Measurements from ENCODE around the gene ZNF846.

The ZNF846 gene

GRCh38 chr19:9808855-9809824 lies 40.6 kb upstream of the ZNF846 start:
- ChIA-PET CTCF (interaction anchor here (0.7 to 1.8 kb wide), 4 partner anchors 13 to 140 kb away, joined by 3 to 6 read pairs (median 3); partner anchors contain the start of gene PIN1), POLR2A (interaction anchor here (1.0 kb wide), 2 partner anchors 9 to 10 kb away, joined by 3 read pairs; partner anchors contain the start of gene FBXL12)

More at GRCh38 chr19:9808855-9809824, 40.6 kb upstream of the ZNF846 start:
- H3K27ac ChIP-seq (ENCODE audit: extremely low read depth, low read depth, low read length): no peak overlapping the region
- peaks cover 35 to 55% of the 10 kb centered on the region in 2 experiments; a peak in 2 of 3 replicates for H3K36me3 ChIP-seq (ENCODE audit: control insufficient read depth in 2 of 2, insufficient read depth in 1 of 2, low read length in 2 of 2)
- TF ChIP-seq MEIS1 (CRISPR knock-in tag; IDR thresholded peaks at IDR 0.05; ENCODE audit: borderline replicate concordance): no peak
- TF ChIP-seq BCL11A (tag by site-specific recombination; IDR thresholded peaks at IDR 0.05; ENCODE audit: low read depth): no peak
- TF ChIP-seq PRDM10 (tag by site-specific recombination; IDR thresholded peaks at IDR 0.05): no peak
- TF ChIP-seq ZNF76 (tag by site-specific recombination; IDR thresholded peaks at IDR 0.05; ENCODE audit: borderline replicate concordance, low read depth): no peak
- TF ChIP-seq ZNF37A (tag by site-specific recombination; IDR thresholded peaks at IDR 0.05): no peak
- no peak for TF ChIP-seq ZBTB20 (tag by site-specific recombination; IDR thresholded peaks at IDR 0.05)
- TF ChIP-seq ZNF23 (tag by site-specific recombination; IDR thresholded peaks at IDR 0.05; ENCODE audit: borderline replicate concordance): no peak
- no peak for TF ChIP-seq HOXA7 (CRISPR knock-in tag; IDR thresholded peaks at IDR 0.05; ENCODE audit: borderline replicate concordance)
- TF ChIP-seq ZNF830 (tag by site-specific recombination; IDR thresholded peaks at IDR 0.05; ENCODE audit: low read depth): no peak
- no peak for TF ChIP-seq ZNF133 (tag by site-specific recombination; IDR thresholded peaks at IDR 0.05)
- TF ChIP-seq, protein P1, sequence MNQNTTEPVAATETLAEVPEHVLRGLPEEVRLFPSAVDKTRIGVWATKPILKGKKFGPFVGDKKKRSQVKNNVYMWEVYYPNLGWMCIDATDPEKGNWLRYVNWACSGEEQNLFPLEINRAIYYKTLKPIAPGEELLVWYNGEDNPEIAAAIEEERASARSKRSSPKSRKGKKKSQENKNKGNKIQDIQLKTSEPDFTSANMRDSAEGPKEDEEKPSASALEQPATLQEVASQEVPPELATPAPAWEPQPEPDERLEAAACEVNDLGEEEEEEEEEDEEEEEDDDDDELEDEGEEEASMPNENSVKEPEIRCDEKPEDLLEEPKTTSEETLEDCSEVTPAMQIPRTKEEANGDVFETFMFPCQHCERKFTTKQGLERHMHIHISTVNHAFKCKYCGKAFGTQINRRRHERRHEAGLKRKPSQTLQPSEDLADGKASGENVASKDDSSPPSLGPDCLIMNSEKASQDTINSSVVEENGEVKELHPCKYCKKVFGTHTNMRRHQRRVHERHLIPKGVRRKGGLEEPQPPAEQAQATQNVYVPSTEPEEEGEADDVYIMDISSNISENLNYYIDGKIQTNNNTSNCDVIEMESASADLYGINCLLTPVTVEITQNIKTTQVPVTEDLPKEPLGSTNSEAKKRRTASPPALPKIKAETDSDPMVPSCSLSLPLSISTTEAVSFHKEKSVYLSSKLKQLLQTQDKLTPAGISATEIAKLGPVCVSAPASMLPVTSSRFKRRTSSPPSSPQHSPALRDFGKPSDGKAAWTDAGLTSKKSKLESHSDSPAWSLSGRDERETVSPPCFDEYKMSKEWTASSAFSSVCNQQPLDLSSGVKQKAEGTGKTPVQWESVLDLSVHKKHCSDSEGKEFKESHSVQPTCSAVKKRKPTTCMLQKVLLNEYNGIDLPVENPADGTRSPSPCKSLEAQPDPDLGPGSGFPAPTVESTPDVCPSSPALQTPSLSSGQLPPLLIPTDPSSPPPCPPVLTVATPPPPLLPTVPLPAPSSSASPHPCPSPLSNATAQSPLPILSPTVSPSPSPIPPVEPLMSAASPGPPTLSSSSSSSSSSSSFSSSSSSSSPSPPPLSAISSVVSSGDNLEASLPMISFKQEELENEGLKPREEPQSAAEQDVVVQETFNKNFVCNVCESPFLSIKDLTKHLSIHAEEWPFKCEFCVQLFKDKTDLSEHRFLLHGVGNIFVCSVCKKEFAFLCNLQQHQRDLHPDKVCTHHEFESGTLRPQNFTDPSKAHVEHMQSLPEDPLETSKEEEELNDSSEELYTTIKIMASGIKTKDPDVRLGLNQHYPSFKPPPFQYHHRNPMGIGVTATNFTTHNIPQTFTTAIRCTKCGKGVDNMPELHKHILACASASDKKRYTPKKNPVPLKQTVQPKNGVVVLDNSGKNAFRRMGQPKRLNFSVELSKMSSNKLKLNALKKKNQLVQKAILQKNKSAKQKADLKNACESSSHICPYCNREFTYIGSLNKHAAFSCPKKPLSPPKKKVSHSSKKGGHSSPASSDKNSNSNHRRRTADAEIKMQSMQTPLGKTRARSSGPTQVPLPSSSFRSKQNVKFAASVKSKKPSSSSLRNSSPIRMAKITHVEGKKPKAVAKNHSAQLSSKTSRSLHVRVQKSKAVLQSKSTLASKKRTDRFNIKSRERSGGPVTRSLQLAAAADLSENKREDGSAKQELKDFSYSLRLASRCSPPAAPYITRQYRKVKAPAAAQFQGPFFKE (tag by site-specific recombination; IDR thresholded peaks at IDR 0.05; ENCODE audit: borderline replicate concordance): no peak
- no peak for TF ChIP-seq ZNF624 (tag by site-specific recombination; IDR thresholded peaks at IDR 0.05)
- no peak overlapping the region for H3K4me3 ChIP-seq (ENCODE audit: low read depth, low read length)
- no peaks in the 10 kb centered on the region for H3K4me1 ChIP-seq (ENCODE audit: control insufficient read depth, insufficient read depth, low read length)
- H3K9me3 ChIP-seq (ENCODE audit: control insufficient read depth, insufficient read depth, low read depth, low read length): no peaks in the 10 kb centered on the region
